Smooth muscle cell of the brain vasculature (primary cell): ENCODE results near the gene MRAS.
A peak's percentile ranks its signal among the peaks of the same experiment; 100 is the strongest.
"Not testable (repeated sequence)": the region's sequence is repeated elsewhere in the genome, so short reads cannot be mapped to it uniquely, and the experiment has no call there.

Experiments
- DNase-seq: peaks from one replicate; pipeline ENCODE4 v3.0.0-alpha.2; 2012; ENCODE audit warnings: low read depth, low spot score

The MRAS gene

DNA sequence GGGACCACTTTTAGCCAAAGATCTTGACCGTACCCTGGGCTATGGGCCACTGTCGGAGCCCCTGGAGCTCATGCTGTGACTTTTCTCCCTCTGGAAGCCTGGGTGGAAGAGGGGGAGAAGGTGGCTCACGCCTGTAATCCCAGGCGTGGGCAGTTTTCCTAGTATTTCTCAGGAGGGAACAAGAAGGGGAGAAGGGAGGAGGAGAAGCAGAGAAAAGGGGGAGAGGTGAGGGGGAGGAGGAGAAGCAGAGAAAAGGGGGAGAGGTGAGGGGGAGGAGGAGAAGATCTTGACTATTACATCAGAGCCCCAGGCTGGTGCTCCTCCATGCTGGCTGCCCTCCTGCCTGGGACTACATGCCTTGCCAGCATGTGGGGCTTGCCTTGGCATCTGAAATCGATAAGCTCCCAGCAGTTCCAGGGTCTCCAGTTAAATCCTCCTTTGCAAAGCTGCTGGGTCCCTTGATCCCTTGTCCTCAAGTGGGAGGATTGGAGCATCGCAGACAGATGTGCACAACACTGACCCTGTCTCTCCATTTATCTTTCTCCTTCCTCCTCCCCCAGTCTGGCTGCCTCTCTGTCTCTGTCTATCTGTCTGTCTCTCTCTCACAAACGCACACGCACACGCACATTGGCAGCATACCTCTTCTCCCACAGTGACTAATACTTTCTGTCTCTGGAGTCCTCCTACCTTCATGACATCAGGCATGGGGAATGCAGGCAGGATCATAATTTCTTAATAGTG, 41.6 kb downstream of the MRAS start:
- DNase-seq = no peak

DNA sequence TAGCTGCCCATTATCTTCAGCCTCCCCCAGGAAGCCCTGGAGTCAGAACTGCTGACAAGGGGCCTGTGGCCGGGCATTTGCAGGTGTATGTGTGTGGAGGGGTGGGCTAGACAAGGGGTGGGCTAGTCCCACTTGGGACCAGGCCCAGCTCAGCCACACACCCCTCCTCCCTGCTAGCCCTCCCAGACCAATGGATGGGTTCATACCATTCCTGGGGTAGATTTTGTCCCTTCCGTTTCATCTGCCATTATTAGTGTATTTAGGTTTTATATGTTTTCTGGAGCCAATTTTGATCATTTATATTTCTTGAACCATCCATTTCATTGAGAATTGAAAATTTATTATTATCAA, 42.2 kb downstream of the MRAS start:
- DNase-seq = no peak

DNA sequence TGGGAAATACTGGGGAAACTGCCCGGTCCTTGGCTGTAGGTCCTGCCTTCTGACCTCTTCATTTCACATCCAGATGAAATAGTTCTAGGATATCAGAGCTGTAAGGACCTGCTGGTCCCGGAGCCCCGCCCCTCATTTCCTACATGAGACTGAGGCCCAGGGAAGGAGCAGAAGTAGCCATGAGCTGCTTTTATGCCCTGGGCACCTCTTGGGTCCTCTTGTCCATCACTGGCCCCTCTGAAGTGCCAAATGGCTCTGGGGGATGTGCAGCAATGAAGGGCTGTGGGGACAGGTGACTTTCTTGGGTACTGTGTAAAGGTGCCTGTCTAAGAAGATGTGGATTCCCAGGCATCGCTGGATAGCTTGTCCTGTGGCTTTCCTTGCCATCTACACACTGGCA, 45.8 kb downstream of the MRAS start:
- no peak for DNase-seq

DNA sequence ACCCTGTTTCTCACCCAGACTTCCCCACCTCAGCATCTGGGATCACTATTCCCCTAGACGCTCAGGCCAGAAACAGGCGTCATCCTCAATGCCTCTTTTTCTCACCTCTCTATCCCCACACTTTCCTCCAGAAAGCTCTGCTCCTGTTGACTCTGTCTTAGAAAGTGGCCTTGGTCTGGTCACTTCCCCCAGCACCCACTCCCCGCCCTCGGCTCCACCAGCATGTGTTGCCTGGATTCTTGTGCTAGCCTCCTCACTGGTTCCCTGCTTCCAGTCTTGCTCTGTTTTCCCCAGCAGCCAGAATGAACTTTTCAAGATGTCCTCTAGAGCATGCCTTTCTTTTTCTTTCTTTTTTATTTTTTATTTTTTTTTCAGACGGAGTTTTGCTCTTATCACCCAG, 46.3 kb downstream of the MRAS start:
- DNase-seq = no peak

DNA sequence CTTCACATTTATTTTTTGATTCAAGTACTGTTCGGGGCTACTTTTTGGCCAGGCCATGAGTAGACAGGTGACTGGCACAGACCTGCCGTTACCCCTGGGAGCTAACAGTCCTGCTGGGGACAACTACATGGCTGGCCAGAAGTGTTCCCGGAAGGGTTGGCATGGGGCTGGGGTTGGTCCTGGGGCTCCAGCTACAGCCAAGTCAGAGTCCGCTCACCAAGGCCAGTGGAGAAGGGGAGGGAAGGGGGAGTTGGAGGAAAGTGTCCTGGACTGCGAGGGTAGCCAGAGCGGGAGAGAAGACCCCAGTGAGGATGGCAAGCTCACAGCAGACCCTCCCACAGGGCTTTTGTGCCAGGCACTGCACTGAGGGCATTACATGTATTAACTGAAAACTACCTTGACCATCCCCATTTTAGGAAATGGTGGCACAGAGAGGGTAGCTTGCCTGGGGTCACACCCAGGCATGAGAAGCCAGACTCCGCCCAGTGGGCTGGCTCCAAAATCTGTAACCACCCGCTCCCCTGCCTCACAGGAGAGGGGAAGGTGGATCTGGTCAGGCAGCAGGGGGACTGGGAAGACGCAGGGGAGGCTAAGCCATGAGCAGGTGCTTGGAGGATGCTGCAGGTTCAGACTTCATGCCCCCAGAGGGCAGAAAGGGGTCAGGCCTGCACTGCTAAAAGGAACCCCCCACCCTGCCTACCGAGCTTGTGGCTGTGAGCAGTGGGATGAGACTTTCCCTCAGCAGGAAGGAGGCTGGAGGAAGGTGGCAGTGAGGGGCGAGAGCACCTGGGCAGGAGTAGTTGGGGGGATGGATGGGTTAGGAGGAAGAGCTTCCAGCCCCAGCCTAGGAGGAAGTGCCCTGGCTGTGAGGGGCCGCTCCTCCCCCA, 47.7 kb downstream of the MRAS start:
- DNase-seq = no peak

DNA sequence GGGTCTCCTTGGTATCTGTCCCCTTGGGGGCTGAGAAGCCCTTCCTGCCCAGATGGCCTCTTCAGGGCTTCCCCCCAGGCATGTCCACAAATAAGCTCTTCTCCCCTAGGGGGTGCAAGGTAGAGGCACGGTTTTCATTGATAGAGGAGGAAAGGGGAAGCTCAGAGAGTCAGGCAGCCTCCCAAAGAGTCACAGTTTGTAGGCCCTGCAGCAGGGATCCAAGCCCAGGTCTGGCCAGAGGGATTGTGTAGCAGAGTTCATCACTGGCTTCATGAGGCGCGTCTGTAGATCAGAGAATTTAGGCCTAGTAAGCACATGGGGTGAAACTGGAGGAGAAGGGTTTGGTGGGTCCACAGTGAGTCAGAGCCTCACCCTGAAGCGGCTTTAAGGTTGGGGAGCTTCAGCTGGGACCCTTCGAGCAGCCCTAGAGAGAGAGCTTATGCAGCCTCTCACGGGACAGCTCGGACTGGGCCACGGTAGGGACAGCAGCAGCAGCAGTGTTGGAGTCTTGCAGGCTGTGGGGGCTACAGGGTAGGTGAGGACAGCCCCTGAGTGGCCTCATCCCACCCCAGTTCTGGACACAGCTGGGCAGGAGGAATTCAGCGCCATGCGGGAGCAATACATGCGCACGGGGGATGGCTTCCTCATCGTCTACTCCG, 48.5 kb downstream of the MRAS start:
- DNase-seq = no peak

DNA sequence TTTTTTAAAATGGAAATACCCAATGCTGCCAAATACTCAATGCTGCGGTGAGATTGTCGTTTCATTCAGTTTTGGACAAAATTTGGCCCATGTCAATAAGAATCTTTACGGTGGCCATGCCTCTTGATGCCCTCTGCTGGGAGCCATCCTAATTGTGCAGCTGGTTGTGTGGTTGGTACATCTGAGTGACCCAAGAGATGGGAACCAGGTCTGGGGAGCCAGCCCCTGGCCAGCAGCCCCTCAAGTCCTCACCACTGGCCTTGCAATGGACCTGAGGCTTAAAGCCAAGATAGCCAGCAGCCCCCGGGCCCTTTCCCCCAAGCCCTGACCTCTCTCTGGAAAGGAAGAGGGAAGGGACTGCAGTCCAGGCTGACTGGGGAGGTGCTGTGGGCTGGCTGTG, 49.6 kb downstream of the MRAS start:
- no peak for DNase-seq

DNA sequence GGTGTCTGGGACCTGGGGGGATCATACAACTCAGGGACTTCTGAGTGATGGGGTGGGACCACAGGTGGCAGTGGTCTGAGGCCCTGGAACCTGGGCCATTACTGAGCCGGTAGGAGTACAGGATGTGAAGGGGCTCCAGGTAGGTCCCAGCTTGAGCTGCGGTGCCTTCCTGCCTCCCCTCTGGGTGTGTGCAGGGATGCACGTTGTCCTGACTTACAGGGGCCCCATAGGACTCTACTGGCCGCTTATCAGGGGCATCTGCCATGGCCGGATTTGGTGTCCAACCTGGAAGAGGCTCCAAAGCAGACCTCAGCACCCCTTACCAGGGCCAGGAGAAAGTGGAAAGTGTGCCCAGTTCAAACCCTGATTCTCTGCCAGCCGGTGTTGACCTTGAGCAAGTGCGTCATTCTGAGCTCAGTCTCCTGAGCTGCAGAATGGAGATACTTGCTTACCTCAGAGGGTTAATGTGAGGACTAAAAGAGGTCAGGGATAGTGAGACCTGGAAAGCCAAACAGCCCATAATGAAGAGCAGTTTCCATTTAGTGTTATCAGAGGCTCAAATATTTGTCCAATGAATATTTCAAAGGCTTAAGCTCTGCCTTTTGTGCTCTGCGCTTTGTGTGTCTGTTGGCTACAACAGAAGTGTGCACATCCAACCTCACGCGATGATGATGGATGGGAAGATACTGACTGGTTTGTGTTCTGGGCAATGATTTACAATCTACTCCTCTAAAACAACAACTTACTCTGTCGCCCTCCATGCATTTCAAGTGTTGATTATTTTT, 50.6 kb downstream of the MRAS start:
- DNase-seq = no peak

DNA sequence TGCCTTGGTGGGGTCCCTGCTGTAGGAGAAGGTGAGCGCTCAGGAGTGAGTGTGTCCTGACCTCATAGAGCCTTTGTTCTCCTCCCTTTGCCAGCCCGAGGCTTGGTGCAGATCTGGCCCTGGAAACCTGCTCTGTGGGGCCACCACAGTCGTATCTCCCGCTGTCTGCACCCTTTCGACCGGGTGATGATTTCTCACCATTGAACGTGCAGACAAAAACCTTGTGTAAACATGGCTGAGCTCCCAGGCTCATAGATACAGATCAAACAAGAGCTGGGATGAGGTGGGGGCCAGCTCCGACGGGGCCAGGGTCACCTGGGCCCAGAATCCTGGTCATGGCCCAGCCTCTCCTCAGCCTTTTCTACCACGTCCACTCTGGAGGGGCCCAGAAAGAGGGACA, 51.4 kb downstream of the MRAS start:
- DNase-seq = no peak

DNA sequence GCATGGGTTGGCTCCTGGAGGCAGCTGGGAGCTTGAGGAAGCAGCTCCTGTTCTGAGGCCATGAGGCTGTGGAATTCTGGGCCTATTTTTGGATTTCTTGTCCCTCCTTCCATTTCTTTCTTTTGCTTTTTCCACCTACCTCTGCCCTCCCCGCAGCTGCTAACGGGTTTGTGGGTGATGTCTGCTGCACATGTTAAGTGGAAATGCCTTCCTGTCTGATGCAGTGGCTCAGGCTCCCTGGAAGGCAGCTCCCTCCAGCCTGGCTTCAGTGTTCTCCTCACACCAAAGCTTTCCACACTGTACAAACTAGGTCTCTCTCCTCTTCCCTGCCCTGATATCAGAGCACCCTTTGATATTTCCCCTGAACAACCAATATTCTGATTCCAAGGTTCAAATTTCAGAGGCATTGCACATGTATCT, 52.3 kb downstream of the MRAS start:
- DNase-seq = no peak

DNA sequence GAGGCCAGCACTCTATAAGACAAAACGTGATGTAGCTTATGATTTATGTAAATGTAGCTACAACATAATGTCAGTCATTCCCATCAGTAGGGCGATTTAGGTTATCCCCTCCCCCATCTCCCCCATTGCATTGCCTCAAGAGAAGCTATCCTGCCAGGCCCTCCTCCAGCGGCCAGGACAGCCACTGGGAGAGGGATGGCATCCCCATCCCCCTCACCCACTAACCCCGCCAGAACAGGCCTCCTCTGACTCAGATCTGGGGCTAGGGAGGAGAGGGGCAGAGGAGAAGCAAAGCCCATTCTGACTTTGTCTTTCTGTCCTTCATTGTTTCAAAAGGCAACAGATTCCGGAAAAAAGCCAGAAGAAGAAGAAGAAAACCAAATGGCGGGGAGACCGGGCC, 53.5 kb downstream of the MRAS start:
- no peak for DNase-seq

DNA sequence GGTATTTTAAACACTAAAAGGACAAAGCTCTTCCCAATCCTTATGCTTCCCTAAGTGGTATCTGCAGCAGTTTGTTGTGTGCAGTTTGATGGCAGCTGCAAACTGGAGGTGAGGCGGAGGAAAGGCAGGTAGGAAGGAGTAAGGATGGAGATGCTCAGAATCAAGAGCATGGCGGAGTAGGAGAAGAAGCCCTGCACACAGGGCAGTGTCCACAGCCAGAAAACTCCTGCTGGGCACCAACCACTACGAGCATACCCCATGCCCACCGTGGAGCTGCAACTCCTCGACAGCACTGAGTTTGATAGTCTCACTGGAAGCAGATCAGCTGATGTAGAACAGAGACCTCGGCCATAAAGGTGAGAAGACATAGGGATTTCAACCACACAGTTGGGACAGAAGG, 55.7 kb downstream of the MRAS start:
- no peak for DNase-seq

DNA sequence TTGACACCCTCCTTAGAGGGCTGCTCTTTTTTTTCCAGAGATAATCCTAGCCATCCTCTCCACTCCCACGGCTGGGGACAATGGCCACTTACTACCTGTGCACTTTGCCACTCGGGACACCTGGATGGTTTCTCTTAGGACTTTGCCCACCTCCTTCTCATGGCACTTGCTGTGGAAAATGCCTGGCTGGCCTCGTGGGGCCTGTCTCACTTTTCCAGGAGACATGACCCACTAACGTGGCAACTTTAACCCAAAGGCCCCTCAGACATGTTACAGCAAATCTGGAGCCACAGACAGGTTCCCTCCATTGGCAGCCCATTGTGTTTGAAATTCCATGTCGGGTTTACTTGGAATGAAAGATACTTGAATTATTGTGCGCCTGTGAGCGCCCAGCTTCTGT, 56.6 kb downstream of the MRAS start:
- DNase-seq = no peak

DNA sequence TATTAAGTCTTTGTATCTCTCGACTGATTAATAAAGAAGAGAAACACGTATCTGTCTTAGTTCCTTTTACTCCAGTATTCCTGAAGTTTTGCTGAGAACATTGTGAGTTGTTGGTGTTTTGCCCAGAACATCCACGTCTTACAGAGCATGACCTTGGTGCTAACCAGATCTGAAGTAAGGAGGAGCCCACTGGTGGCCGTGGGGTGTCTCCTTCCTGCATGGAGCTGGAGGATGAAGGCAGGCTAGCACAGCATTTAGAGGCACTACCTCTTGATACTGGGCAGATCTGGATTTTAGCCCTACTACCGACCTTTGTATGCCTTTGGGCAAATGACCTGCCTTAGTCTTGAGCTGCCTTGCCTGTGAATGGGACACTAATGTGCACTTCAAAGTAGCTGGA, 57.1 kb downstream of the MRAS start:
- DNase-seq = no peak

DNA sequence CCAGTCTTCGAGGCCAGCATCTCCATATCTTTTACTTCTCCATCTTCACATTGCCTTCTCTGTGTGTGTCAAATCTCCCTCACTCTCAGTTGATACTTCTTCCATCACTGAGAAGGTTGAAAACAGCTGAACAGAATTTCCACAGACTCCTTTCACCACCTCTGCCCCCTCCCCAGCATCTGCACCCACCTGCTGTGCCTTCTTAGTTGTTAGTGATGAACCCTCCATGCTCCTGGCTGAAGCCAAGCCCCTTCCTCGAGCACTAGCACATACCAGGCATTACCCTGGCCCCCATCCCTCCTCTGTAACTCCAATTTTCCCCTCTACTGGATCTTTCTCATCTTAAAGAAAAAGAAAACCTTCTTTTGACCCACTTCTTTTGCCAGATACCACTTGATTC, 58.2 kb downstream of the MRAS start:
- DNase-seq = no peak

DNA sequence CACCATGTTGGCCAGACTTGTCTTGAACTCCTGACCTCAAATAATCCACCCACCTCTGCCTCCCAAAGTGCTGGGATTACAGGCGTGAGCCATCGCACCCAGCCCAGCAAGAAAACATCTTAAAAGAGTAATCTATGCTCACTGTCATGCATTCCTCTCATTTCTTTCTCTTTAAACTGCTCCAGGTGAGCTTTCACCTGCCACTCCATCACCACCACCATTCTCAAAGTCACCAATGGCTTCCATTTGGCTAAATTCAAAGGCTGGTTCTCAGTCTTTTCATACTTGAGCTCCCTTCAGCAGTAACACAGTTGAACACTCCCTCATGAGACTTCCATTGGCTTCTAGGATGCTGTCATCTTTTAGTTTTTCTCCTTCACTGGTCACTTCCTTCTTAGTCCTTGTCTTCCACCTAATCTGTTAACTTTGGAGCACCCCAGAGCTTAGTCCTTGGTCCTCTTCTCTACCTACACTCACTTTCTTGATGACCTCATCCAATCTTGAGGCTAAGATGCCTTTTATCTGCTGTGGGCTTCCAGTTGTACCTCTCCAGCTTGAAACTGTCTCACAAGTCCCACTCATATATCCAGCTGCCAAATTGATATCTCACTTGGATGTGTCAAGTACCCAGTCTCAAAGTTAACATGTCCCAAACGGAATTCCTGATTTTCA, 59.0 kb downstream of the MRAS start:
- no peak for DNase-seq

DNA sequence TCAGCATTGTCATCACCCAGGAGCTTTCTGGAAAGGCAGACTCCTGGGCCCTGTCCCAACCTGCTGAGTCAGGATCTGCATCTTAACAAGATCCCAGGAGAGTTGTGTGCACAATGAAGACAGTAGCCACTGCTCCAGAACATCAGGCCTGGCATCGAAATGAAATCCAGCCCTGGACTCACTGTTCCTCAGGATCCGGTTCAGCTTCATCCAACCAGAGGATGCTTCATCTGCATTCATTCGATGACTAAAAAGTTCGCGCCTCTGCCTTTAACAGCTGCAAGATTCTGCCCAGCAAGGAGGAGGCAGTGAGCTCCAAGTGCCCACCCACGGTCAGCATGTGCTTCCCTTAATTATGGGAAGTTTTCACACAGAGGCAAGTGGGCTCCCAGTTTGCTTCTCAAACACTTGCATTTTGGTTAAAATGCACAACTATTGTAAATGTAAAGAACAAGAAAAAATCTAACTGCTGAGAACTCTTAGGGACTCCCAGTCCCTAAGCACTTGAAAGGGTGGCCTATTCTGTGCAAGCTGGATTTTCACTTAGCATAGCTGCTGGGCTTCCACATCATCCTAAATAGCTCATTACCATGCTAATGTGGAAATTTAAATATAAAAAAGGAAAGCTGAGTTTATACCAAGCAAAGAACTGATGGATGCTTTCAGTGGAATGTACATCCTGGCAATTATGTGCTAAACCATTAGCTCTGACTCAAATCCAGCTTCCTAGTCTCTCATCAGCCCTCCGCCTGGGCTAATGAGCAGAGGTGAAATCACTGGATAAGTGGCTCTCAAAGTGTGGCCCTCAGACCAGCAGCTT, 60.6 kb downstream of the MRAS start:
- DNase-seq = no peak

DNA sequence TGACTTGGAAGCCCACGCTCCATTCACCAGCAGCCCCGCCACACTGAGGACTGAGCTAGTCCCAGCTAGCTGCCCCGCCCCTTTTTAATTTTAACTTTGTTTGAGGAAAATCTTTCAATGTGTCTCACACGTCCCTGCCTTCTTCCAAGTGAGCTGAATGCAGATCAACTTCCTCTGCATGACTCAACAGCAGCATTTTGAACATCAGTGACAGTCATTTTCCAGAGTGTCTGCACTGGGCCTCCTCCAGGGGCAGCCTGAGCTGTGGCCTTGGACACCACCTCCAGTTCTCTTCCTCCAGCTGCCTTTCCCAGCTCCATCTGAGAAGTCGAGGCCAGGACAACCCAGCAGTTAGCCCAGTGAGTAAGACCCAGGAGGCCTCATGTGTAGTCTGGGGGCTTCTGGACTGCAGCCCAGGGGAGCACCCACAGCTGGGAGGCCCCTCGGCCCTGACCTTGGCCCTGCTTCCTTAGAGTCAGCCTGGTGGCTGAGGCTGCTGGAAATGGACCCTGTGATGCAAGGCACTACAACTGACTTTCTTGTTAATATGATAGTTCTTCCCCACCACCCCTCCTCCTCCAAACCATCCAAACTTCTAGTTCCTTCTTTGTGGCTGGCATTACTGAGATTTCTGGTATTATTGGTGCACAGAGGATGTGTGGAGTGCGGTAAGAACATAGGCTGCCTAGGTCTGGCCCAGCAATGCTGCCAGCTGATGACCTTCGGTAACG, 64.6 kb downstream of the MRAS start:
- no peak for DNase-seq

DNA sequence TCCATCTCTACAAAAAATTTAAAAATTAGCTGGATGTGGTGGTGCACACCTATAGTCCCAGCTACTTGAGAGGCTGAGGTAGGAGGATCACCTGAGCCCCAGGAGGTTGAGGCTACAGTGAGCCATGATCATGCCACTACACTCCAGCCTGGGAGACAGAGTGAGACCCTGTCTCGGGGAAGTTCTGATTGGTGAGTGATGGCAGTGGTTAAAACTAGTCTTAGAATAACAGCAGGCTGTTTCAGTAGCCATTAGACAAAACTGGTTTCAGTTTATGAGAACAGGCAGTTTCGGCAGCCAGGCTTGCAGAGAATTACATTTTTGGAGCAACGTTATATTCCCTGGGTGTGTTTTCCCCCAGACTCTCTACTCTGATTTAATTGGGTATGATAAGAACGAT, 67.9 kb downstream of the MRAS start:
- DNase-seq = not testable (repeated sequence)

DNA sequence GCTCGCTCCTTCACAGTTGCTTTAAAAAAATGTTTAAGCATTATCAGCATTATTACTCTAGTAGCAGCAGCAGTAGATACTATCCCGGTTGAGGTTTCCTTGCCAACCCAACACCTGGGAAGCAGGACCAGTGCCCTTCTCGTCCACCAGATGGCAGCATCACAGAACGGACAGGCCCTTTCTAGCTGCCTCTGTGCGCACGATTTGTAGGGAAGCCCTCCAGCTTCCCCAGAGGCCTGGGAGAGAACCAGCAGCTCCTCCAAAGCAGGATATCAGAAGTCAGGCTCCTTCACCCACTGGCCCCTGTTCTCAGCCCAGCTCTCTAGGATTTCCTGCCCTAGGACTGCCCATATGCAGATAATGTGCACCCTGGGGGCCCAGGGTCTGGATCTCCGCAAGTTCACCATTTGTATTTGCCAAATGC, 69.2 kb downstream of the MRAS start:
- peak; percentile 57 for DNase-seq
